Activated CD4-positive, alpha-beta T cell treated with anti-CD3 and anti-CD28 coated beads for 36 hours (primary cell): ENCODE data around the gene PDLIM5. TPM values are rescaled to one million over a fixed set of nuclear protein-coding genes. Genes with fewer than 3 reads are reported as not detected.
"Not testable (repeated sequence)": the region's sequence is repeated elsewhere in the genome, so short reads cannot be mapped to it uniquely, and the experiment has no call there.

Experiments
- ATAC-seq: fragments of 200-7000 bp; cut with Tn5 transposase; one replicate; pipeline ENCODE4 v1.10.0; 2021; ENCODE audit warnings: mild to moderate bottlenecking, moderate library complexity
- CTCF ChIA-PET: fragments of 350-600 bp; sonication (Branson Sonifier 250); formaldehyde crosslinking; loops from one replicate; lab custom pipeline; 2021; ENCODE audit warnings: antibody characterized with exemption; lab: Charles Lee
- POLR2A ChIA-PET: fragments of 350-600 bp; sonication (Branson Sonifier 250); formaldehyde crosslinking; loops from one replicate; lab custom pipeline; 2021; ENCODE audit warnings: antibody characterized with exemption, inconsistent platforms; lab: Charles Lee
- DNase-seq: peaks from one replicate; pipeline ENCODE4 v3.0.0-alpha.2; 2020
- H3K27ac Mint-ChIP-seq: one replicate; pipeline ENCODE4 v1.8.0; 2021; ENCODE audit warnings: mixed read lengths
- H3K27me3 Mint-ChIP-seq: one replicate; pipeline ENCODE4 v1.8.0; 2021; ENCODE audit warnings: mixed read lengths
- H3K36me3 Mint-ChIP-seq: one replicate; pipeline ENCODE4 v1.8.0; 2021; ENCODE audit warnings: low read depth, mixed read lengths
- H3K4me1 Mint-ChIP-seq: one replicate; pipeline ENCODE4 v1.8.0; 2021; ENCODE audit warnings: mixed read lengths
- H3K4me3 Mint-ChIP-seq: one replicate; pipeline ENCODE4 v1.8.0; 2021; ENCODE audit warnings: mild to moderate bottlenecking, moderate library complexity, mixed read lengths
- H3K9me3 Mint-ChIP-seq: one replicate; pipeline ENCODE4 v1.8.0; 2021; ENCODE audit warnings: low read depth, mixed read lengths
- intact Hi-C, 2 experiments: fragments of 100-400 bp; cut with DNase I in 1 of 2; cut with micrococcal nuclease in 1 of 2; formaldehyde crosslinking; loops; one replicate each; pipeline versions ENCODE4 v1.14.2 to v1.15.1; 2022 to 2024; cut with DNase I, micrococcal nuclease
- total RNA-seq, 2 experiments: library from RNA; stranded (reverse); gene quantifications; one replicate each; pipeline ENCODE4 v1.2.3, GENCODE V29; 2021

PDLIM5 gene
- total RNA-seq, 2 experiments from 2014 or later: 25.9 to 34.3 TPM

DNA sequence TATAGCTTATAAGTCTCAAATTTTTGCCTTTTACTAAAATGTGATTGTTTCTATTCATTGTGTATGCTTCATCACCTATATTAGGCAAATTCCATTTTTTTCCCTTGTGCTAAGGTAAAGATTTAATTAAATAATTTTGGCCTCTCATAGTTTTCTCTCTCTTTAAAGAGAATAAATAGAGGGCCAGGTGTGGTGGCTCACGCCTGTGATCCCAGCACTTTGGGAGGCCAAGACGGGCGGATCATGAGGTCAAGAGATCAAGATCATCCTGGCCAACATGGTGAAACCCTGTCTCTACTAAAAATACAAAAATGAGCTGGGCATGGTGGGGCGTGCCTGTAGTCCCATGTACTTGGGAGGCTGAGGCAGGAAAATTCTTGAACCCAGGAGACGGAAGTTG lies 213.3 kb downstream of the PDLIM5 start:
- ATAC-seq, H3K4me3 Mint-ChIP-seq, H3K27ac Mint-ChIP-seq, H3K36me3 Mint-ChIP-seq, H3K4me1 Mint-ChIP-seq, POLR2A ChIA-PET, H3K27me3 Mint-ChIP-seq, H3K9me3 Mint-ChIP-seq, CTCF ChIA-PET, DNase-seq, intact Hi-C loops: not testable (repeated sequence)

DNA sequence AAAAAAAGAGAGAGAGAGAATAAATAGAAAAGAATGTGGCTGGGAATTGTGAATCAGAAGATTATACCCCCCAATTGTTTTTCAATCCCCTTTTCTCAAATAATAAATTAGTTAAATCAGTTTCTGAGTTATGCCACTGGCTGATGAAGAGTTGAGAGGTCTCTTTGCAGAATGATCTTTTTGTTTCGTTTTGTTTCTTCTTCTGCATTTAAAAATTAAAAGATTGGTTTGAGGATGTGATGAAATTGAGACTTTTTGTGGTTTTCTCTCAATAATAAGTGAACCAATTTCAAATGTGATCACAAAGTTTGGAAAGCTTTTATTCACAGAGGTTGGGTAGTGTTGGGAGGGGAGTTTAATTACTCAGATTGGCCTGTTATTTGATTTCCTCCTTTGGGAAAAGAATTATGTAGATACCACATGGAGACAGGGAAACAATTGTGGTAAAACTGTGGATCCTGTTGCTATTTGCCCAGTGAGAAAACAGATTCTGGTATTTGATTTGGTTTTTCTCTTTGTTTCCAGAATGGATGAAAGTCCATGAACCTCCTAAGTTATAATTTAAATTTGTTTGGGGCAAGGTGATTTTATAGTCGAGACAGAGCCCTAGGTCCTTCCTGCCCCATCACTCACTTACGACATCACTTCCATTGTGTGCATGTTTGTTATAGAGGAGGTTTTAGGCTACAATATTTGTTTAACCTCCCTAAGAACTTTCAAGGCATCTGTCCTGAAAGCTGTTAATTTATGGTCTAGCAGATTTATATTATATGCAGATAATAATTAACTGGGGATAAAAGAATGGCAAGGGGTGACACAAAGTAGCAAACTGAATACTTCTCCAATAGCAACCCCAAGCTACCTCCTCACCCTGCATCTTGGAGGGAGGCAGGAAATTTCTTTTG lies 214.0 kb downstream of the PDLIM5 start:
- H3K27ac Mint-ChIP-seq: no peak overlapping the region
- POLR2A ChIA-PET: no interaction called here
- no peaks in the 10 kb centered on the region for H3K4me1 Mint-ChIP-seq
- H3K9me3 Mint-ChIP-seq: no peaks in the 10 kb centered on the region
- CTCF ChIA-PET: no interaction called here
- no peak overlapping the region for H3K4me3 Mint-ChIP-seq
- intact Hi-C loops: no loop called here
- DNase-seq (no peak), ATAC-seq (no peak)
- peaks cover 3% of the 10 kb centered on the region for H3K36me3 Mint-ChIP-seq
- no peaks in the 10 kb centered on the region for H3K27me3 Mint-ChIP-seq

DNA sequence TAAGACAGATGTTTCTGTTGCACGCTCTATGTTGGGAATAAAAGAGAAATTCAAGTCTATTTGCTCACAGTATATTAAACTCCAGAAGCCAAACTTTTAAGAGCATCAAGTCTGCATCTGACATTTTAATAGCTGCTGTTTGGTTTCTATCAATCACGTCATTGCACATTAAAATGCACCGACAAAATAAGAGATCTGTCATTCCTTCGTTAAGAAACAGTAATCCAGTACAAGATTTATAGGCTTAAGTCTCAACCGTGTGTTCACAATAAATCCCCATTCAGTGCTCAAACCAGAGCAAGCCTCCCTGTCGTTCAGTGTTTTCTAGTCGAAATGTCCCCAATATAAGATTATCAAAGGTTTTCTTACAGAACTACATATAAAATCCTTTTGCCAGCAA lies 217.0 kb downstream of the PDLIM5 start:
- POLR2A ChIA-PET: no interaction called here

DNA sequence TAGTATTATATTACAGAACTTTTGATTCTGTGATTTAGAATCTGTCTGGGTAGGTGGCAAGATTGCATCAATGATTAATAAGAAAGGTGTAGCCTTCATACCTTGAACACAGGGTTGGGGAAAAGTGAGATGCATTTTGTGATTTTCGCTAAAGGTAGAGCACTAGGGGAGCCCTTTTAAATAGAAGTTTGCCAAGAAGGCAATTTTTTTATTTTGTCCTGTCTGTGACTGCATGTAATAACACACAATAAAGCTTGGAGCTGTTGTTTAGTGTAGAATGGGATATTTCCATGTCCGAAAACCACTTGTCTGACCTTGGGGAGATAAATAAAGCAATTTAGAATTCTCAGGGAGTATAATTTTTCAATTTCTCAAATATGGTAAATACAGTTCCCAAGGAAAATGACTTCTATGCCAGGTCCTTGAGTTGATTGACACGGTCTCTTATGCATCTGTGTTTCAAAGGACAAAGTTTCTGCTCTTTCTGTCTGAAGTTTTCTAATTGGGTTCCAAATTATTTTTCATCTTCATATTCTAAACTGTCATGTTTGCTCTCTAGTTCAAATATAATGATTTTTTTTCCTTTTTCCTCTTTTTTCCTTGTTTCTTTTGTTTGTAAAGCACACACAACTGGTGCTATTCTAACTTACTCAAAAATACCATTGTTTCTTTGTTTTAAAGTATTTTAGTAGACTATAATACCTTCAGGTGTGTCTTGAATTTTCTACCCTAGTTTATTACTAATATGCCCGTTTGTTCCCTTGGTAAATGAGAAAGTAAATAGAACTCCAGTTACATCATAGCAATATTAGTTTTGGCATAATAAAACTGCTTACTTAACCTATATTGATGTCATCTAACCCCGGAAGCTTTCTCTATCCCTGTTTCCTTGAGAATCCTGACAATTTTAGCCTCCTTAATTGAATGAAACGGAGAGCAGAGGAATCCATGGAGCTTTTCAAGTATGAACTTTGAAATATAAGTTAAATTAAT lies 218.2 kb downstream of the PDLIM5 start:
- POLR2A ChIA-PET: no interaction called here
- H3K27me3 Mint-ChIP-seq: no peaks in the 10 kb centered on the region
- CTCF ChIA-PET: no interaction called here
- no peaks in the 10 kb centered on the region for H3K36me3 Mint-ChIP-seq
- no peaks in the 10 kb centered on the region for H3K9me3 Mint-ChIP-seq
- ATAC-seq (no peak), DNase-seq (no peak)
- H3K4me1 Mint-ChIP-seq: no peaks in the 10 kb centered on the region
- H3K27ac Mint-ChIP-seq: no peak overlapping the region
- no peak overlapping the region for H3K4me3 Mint-ChIP-seq
- intact Hi-C loops: no loop called here

More for the DNA sequence above, 217.0 kb downstream of the PDLIM5 start:
- CTCF ChIA-PET: no interaction called here
- H3K4me3 Mint-ChIP-seq: no peak overlapping the region
- H3K27me3 Mint-ChIP-seq: no peaks in the 10 kb centered on the region
- ATAC-seq: no peak
- intact Hi-C loops: no loop called here
- no peaks in the 10 kb centered on the region for H3K4me1 Mint-ChIP-seq
- peaks cover 2% of the 10 kb centered on the region for H3K36me3 Mint-ChIP-seq
- no peaks in the 10 kb centered on the region for H3K9me3 Mint-ChIP-seq
- DNase-seq: no peak
- H3K27ac Mint-ChIP-seq: no peak overlapping the region

DNA sequence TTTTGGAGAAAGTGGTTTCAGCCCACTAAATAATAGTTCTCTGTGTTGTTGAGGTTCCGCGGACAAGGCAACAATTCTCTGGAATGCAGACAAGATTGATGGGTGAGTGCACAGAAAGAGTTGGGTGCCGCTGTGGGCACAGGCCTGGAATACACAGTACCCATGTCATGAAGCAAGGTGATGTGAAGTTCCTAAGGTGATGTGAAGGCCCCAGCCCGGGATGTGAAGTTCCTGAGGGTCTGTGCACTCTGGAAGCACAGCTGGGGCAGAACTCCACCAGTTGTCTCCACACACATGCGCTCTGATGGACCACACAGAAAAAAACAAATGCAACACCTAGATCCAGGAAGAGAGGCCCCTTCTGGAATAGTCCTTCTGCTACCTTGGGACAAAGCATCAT lies 219.4 kb downstream of the PDLIM5 start:
- CTCF ChIA-PET: no interaction called here
- no peaks in the 10 kb centered on the region for H3K36me3 Mint-ChIP-seq
- POLR2A ChIA-PET: no interaction called here
- no peak overlapping the region for H3K4me3 Mint-ChIP-seq
- no peaks in the 10 kb centered on the region for H3K4me1 Mint-ChIP-seq
- H3K27me3 Mint-ChIP-seq: no peaks in the 10 kb centered on the region
- intact Hi-C loops: no loop called here
- ATAC-seq (no peak), DNase-seq (no peak)
- no peak overlapping the region for H3K27ac Mint-ChIP-seq
- no peaks in the 10 kb centered on the region for H3K9me3 Mint-ChIP-seq

DNA sequence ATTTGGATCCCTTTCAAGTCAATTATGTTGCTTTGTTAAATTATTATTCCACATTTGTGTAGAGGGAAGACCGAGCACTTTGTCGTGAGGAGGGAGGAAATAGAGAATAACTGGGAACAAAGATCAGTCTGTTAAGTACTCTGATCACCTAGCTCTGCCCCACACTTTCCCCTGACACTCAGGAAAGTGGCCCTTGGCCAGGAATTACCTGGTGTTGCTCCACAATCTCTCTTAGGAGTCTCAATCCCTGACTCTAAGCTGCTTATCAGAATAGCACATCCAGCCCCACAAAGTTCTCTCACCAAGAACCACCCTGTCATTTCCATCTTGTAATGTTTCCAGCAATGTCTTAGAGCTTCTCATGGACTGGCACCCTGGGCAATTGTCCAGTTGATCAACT lies 222.2 kb downstream of the PDLIM5 start:
- DNase-seq (no peak), ATAC-seq (no peak)
- POLR2A ChIA-PET: no interaction called here
- Mint-ChIP-seq H3K4me1 (no peaks in the 10 kb centered on the region), H3K9me3 (no peaks in the 10 kb centered on the region), H3K27me3 (peaks cover 3% of the 10 kb centered on the region), H3K4me3 (no peak overlapping the region), H3K27ac (no peak overlapping the region), H3K36me3 (no peaks in the 10 kb centered on the region)
- intact Hi-C loops: no loop called here
- CTCF ChIA-PET: no interaction called here

DNA sequence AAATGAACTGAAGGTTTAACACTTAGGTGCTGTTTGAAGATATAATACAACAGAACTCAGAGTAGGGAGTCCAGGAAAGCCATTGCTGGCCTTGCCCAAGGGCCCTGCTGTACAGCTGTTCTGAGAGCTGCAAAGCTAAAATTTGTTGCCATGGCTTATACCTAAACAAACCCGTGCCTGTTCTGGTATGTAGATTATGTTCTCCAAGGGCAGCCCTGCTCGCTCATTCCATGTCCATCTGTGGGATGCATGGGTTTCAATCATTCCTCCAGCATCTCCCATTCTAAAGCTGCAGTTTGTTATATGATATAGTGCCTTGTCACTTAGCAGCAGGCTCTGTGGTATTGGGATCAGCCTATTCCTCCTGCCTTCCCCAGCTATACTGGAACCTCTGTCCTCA lies 225.2 kb downstream of the PDLIM5 start:
- Mint-ChIP-seq H3K9me3 (no peaks in the 10 kb centered on the region), H3K27me3 (peaks cover 3% of the 10 kb centered on the region), H3K4me3 (no peak overlapping the region), H3K27ac (no peak overlapping the region), H3K4me1 (no peaks in the 10 kb centered on the region), H3K36me3 (no peaks in the 10 kb centered on the region)
- no peak for DNase-seq
- CTCF ChIA-PET: interaction anchor here (0.6 kb wide), 1 partner anchor 18 kb away, joined by 3 read pairs; no protein-coding TSS in a partner anchor
- no peak for ATAC-seq
- intact Hi-C loops: no loop called here
- POLR2A ChIA-PET: no interaction called here

DNA sequence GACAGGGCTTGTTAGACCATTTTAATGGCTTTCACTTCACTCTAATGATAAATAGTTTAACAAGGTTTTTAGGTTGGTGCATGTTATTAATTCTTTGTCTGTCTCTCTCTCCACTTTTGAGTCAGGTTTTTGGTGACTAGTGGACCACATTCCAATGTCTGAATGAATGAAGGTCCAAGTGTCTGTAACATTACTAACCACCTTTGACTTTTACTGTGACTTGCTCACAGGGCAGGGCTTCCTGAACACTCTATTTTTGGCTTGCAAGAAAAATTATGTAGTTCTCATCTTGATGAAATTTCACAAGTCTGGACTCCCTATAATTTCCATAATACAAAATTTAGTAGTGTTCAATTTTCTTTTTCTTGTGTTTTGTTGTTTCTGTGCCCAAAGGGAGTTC lies 227.2 kb downstream of the PDLIM5 start:
- no peak for ATAC-seq
- H3K4me1 Mint-ChIP-seq: no peaks in the 10 kb centered on the region
- POLR2A ChIA-PET: no interaction called here

DNA sequence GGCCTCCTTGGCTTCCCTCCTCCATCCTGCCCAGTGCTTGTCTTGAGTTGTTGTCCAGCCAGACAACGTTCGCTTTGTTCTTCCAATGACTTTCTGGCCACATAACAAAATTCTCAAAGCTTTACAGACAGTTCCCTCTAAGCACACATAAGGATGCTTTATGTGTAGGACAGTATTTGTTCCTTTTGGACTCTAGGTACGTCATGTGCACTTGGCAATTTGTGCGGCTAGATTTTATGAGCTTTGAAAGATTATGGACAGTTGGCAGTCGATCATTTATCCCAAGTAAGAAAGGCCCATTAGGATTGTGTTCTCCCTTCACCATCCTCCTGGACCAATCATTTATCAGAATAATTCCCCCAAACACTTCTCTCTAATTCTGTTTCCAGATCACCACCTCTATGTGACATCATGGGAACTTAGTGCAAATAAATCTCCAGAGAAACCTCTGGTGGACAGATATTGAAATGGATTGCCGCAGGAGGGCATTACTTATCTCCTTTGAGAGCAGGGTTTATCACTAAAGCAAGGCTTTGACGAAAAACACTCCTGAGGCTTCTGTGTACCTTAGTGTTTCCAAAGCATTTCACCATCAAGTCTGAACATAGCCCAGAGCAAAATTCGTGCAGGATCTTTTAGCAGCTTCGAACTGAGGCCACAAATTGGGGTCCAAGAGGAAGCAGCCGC lies 228.6 kb downstream of the PDLIM5 start:
- H3K27me3 Mint-ChIP-seq: peaks cover 3% of the 10 kb centered on the region
- ATAC-seq (no peak), DNase-seq (no peak)
- CTCF ChIA-PET: no interaction called here
- POLR2A ChIA-PET: no interaction called here
- no peaks in the 10 kb centered on the region for H3K36me3 Mint-ChIP-seq
- no peak overlapping the region for H3K4me3 Mint-ChIP-seq
- H3K4me1 Mint-ChIP-seq: no peaks in the 10 kb centered on the region
- intact Hi-C loops: no loop called here
- no peaks in the 10 kb centered on the region for H3K9me3 Mint-ChIP-seq
- no peak overlapping the region for H3K27ac Mint-ChIP-seq

More for the DNA sequence above, 227.2 kb downstream of the PDLIM5 start:
- intact Hi-C loops: no loop called here
- H3K27ac Mint-ChIP-seq: no peak overlapping the region
- H3K27me3 Mint-ChIP-seq: peaks cover 3% of the 10 kb centered on the region
- no peaks in the 10 kb centered on the region for H3K9me3 Mint-ChIP-seq
- no peak for DNase-seq
- no peaks in the 10 kb centered on the region for H3K36me3 Mint-ChIP-seq
- H3K4me3 Mint-ChIP-seq: no peak overlapping the region
- CTCF ChIA-PET: no interaction called here

DNA sequence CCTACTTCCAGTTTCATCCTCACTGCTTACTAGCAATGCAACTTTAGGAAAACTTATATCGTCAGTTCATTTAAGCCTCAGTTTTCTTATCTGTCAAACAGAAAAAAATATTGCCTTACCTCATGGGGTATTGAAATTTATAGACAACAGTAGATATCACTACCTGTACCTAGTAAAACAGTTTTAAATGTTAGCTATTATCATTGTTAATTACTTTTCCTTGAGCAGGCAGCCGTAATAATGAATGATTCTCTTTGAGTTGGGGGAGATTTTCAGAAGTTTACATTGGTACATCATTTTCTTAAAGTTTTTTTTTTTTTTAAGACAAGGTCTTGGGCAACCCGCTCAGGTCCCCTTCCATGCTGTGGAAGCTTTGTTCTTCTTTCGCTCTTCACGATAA lies 234.3 kb downstream of the PDLIM5 start:
- no peaks in the 10 kb centered on the region for H3K27me3 Mint-ChIP-seq
- ChIA-PET CTCF (interaction anchor here (0.6 kb wide), 1 partner anchor 32 kb away, joined by 3 read pairs; no protein-coding TSS in a partner anchor), POLR2A (no interaction called here)
- ATAC-seq (no peak), DNase-seq (no peak)
- no peaks in the 10 kb centered on the region for H3K4me1 Mint-ChIP-seq
- no peak overlapping the region for H3K27ac Mint-ChIP-seq
- intact Hi-C loops: no loop called here
- H3K36me3 Mint-ChIP-seq: no peaks in the 10 kb centered on the region
- H3K9me3 Mint-ChIP-seq: no peaks in the 10 kb centered on the region
- no peak overlapping the region for H3K4me3 Mint-ChIP-seq

DNA sequence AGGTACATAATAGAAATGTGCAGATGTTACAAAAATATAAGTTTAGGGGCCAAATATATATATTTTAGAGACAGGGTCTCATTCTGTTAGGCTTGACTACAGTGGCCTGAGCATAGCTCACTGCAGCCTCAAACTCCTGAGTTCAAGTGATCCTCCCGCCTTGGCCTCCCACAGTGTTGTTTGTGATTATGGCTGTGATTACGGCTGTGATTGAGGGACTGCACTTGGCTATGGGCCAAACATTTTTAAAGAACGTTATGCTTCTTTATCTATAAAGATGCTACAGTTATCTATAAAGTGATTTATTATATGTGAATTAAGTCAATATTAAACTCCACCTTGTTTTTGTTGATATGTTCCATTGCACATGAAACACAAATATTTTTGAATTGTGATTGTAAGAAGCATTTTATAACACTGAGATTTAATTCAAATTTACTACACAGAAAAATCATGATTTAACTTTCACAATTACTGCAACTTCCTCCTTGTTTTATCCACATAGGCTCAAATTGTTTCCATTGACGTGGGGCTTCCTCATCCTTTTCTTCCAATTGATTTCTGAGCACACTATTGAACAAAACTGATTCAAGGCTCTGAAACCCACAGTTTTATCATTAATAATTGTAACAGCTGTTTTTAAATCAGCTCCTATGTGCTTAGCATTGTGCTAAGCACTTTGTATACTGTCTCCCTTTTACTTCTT lies 237.6 kb downstream of the PDLIM5 start:
- ATAC-seq: no peak
- Mint-ChIP-seq H3K27me3 (no peaks in the 10 kb centered on the region), H3K36me3 (no peaks in the 10 kb centered on the region), H3K4me1 (no peaks in the 10 kb centered on the region), H3K4me3 (no peak overlapping the region), H3K27ac (no peak overlapping the region), H3K9me3 (no peaks in the 10 kb centered on the region)
- POLR2A ChIA-PET: no interaction called here
- intact Hi-C loops: no loop called here
- no peak for DNase-seq
- CTCF ChIA-PET: no interaction called here
